PC-9 (cell line): ENCODE data around the gene DCANP1.

Experiments
- CTCF ChIP-seq: fragments of 200-600 bp; sonication (generic); conservative IDR thresholded peaks from 2 replicates; pipeline ENCODE4 v1.6.1; 2017; ENCODE audit warnings: mixed run types, antibody characterized with exemption, mild to moderate bottlenecking, moderate library complexity
- EZH2 ChIP-seq: fragments of 200-600 bp; sonication (generic); IDR thresholded peaks from 2 replicates; pipeline ENCODE4 v1.8.0; 2017; ENCODE audit warnings: antibody characterized with exemption, low read depth

DNA sequence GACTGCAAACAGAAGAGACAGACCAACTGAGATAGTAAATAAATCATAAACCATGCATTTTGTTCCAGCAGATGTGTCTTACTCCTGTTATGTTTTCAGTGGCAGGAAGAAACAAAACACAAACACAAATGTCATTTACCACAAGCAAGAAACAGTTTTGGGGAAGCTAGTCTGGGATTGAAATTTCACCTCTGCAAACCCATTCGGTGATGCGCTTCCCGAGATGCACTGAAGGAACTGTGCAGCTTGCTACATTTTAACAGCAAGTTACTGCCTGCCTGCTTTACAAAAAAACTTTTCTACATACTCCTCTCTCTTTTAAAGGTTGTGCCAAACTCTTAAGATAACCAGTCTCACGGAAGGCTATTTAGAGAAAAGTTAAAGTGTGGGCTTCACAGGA lies 51.3 kb downstream of the DCANP1 start:
- no peak for TF ChIP-seq EZH2
- no peak for TF ChIP-seq CTCF
